Right renal cortex interstitium (tissue), 3 donors: Measurements from ENCODE around the gene RFXANK. TPM values are rescaled to one million over a fixed set of nuclear protein-coding genes. Genes with fewer than 3 reads are reported as not detected.

ENCODE experiments used
- DNase-seq, 3 donors: peaks; one replicate each; pipeline ENCODE4 v3.0.0-alpha.2; 2013; ENCODE audit warnings: low read depth in 3 of 3, low spot score in 2 of 3
- polyA plus RNA-seq, 3 donors: library from polyadenylated mRNA; unstranded; fragments of 120-200 nt; gene quantifications; one replicate each; pipeline ENCODE4 v1.2.1, GENCODE V29; 2013; ENCODE audit not compliant: insufficient read length in 3 of 3

RFXANK gene
- polyA plus RNA-seq, 3 donors, result 51.7 to 68.5 (median 57.1) TPM

GRCh38 chr19:19226663-19227062 lies 34.6 kb downstream of the RFXANK start:
- no peak for DNase-seq

GRCh38 chr19:19227217-19227616 lies 35.2 kb downstream of the RFXANK start:
- no peak for DNase-seq

GRCh38 chr19:19229701-19230100 lies 37.6 kb downstream of the RFXANK start:
- DNase-seq, result no peak

DNA sequence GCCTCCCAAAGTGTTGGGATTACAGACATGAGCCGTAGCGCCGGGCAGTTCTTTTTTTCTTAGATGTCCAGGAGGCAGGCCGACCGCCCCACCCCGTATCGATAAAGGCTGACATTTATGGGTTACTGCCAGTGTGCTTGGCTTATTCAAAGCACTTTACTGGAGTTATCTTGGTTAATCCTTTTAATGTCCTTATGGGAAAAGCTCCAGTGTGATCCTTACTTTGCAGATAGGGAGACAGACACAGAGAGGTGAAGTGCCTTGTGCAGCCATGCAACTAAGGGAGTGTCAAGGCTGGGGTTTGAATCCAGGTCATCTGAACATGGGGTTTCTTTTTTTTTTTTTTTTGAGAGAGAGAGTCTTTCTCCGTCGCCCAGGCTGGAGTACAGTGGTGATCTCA lies 38.9 kb downstream of the RFXANK start:
- no peak for DNase-seq

- no peak for DNase-seq
Measured at GRCh38 chr19:19232261-19232721, 40.2 kb downstream of the RFXANK start.

- DNase-seq, result no peak
Measured at GRCh38 chr19:19234220-19234816, 42.3 kb downstream of the RFXANK start.

DNA sequence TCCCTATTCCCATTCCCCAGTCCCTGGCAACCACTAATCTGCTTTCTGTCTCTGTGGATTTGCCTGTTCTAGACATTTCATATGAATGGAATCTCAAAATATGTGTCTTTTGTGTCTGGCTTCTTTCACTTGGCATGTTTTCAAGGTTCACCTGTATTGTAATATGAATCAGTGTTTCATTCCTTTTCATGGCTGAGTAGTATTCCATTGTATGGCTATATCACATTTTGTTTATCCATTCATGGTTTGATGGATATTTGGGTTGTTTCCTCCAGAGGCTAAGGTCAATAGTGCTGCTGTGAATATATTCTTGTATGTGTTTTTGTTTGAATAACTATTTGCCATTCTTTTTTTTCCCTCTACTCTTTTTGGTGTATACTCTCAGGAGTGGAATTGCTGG lies 44.1 kb downstream of the RFXANK start:
- no peak for DNase-seq

GRCh38 chr19:19238126-19238894 lies 46.3 kb downstream of the RFXANK start:
- no peak for DNase-seq

DNA sequence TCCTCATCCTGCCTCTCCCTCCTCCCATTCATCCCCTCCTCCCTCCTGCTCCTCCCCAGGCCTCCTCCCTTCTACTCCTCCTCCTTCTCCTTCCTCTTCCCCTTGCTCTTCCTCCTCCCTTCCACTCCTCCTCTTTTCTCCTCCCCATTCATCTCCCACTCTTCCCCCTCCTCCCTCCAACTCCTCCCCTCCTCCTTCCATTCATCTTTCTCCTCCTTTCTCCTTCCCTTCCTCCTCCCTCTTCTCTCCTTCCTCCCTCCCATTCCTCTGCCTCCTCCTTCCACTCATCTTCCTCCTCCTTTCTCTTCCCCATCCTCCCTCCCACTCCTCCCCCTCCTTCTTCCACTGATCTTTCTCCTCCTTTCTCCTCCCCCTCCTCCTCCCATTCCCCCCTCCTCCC lies 47.6 kb downstream of the RFXANK start:
- DNase-seq, result no peak

DNA sequence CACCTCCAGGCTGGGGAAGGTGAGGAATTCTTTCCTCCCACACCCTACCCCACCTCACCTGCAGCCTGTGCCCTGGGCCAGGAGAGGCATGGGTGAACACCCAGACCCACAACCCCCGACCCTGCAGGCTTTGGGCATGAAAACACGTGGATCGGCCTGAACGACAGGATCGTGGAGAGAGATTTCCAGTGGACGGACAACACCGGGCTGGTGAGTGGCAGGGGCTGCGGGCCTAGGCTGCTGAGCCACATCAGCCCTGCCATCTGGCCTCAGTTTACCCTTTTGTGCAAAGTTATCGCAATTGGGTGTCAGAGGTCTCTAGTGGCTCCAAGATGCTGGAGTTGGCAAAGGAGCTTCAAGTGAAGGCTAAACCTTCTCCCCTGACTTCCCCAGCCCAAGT lies 48.4 kb downstream of the RFXANK start:
- DNase-seq, result no peak

GRCh38 chr19:19250196-19250801 lies 58.2 kb downstream of the RFXANK start:
- DNase-seq, result no peak

Other genes starting within 250 kb of the RFXANK start
- 10 to 100 TPM; 69.2 to 74.4 (median 71.5) TPM for gene SUGP2, start 158.7 kb upstream of the RFXANK start, polyA plus RNA-seq
- 10 to 100 TPM; 32.4 to 36.8 (median 34.9) TPM for gene ARMC6, start 158.7 kb upstream of the RFXANK start, polyA plus RNA-seq
- gene SLC25A42, start 128.3 kb upstream of the RFXANK start, polyA plus RNA-seq, result 10 to 100 TPM; 13.0 to 19.2 (median 16.2) TPM
- gene TMEM161A, start 53.8 kb upstream of the RFXANK start, polyA plus RNA-seq, result 10 to 100 TPM; 25.7 to 29.2 (median 28.6) TPM
- gene MEF2B, start 22.0 kb upstream of the RFXANK start, polyA plus RNA-seq, result 1 to 10 TPM; 1.0 to 1.1 (median 1.1) TPM
- 10 to 100 TPM; 13.1 to 14.9 (median 13.2) TPM for gene BORCS8, start 106 bp upstream of the RFXANK start, polyA plus RNA-seq
- 10 to 100 TPM; 13.6 to 14.8 (median 13.8) TPM for gene NR2C2AP, start 11.2 kb downstream of the RFXANK start, polyA plus RNA-seq
- gene NCAN, start 19.7 kb downstream of the RFXANK start, polyA plus RNA-seq, result under 1 TPM; 0.01 to 0.07 (median 0.03) TPM
- 1 to 10 TPM; 2.1 to 2.8 (median 2.4) TPM for gene TM6SF2, start 81.0 kb downstream of the RFXANK start, polyA plus RNA-seq
- 10 to 100 TPM; 50.3 to 56.4 (median 52.2) TPM for gene SUGP1, start 128.3 kb downstream of the RFXANK start, polyA plus RNA-seq
- gene MAU2, start 128.6 kb downstream of the RFXANK start, polyA plus RNA-seq, result 10 to 100 TPM; 36.6 to 41.3 (median 38.6) TPM
- gene GATAD2A, start 213.4 kb downstream of the RFXANK start, polyA plus RNA-seq, result 10 to 100 TPM; 37.3 to 49.0 (median 39.0) TPM